Breast epithelium (tissue), 3 donors: ENCODE results near the gene ANGPTL2.

Source experiments
- CTCF ChIP-seq, 3 donors: fragments of 450-650 bp; IDR thresholded peaks; one replicate each; pipeline ENCODE4 v1.5.1; 2016 to 2017; ENCODE audit warnings: antibody characterized with exemption in 3 of 3, mild to moderate bottlenecking in 3 of 3, moderate library complexity in 3 of 3
- POLR2A ChIP-seq: fragments of 450-650 bp; IDR thresholded peaks from one replicate; pipeline ENCODE4 v1.6.1; 2016; ENCODE audit warnings: antibody characterized with exemption, mild to moderate bottlenecking, moderate library complexity
- POLR2AphosphoS5 ChIP-seq, 3 donors: sonication (generic); formaldehyde crosslinking; IDR thresholded peaks; one replicate each; pipeline ENCODE4 v1.6.1; 2017; ENCODE audit warnings: antibody characterized with exemption in 3 of 3

- no peak for TF ChIP-seq CTCF (IDR thresholded peaks at IDR 0.05)
- TF ChIP-seq POLR2AphosphoS5 (IDR thresholded peaks at IDR 0.05), result no peak
- TF ChIP-seq POLR2A, result no peak
These were observed 16.0 kb upstream of the ANGPTL2 start for GRCh38 chr9:127138444-127138843.
